MCF 10A (cell line): ENCODE data around the gene PSD2. TPM values are rescaled to one million over a fixed set of nuclear protein-coding genes. Genes with fewer than 3 reads are reported as not detected.
A peak's percentile ranks its signal among the peaks of the same experiment; 100 is the strongest.

ENCODE experiments used
- BruUV-seq: library from RNA; stranded (reverse); fragments of 400-500 nt; replicated peaks from 2 replicates; lab custom pipeline; 2021; lab: Mats Ljungman, UMichigan
- CTCF ChIA-PET: fragments of 300-600 bp; sonication (Branson Sonifier 250); formaldehyde crosslinking; extraction: SDS; loops from one replicate; lab custom pipeline; 2021; ENCODE audit warnings: antibody characterized with exemption, inconsistent platforms; lab: Yijun Ruan, JAX
- POLR2A ChIA-PET: fragments of 300-600, 350-650 bp; sonication (Branson Sonifier 250); formaldehyde crosslinking; extraction: SDS; loops from one replicate; lab custom pipeline; 2020; ENCODE audit warnings: antibody characterized with exemption, inconsistent platforms; lab: Yijun Ruan, JAX
- DNase-seq: peaks from one replicate; pipeline ENCODE4 v3.0.0-alpha.2; 2018; ENCODE audit not compliant: unreplicated experiment
- H3K27ac Mint-ChIP-seq: one replicate; pipeline ENCODE4 v1.8.0; 2022; ENCODE audit warnings: mild to moderate bottlenecking, low read depth, mixed read lengths; ENCODE audit not compliant: unreplicated experiment
- H3K27me3 Mint-ChIP-seq: one replicate; pipeline ENCODE4 v1.8.0; 2022; ENCODE audit warnings: mixed read lengths; ENCODE audit not compliant: insufficient read depth, unreplicated experiment
- H3K36me3 Mint-ChIP-seq: one replicate; pipeline ENCODE4 v1.8.0; 2022; ENCODE audit warnings: mild to moderate bottlenecking, moderate library complexity, mixed read lengths; ENCODE audit not compliant: insufficient read depth, unreplicated experiment
- H3K4me1 Mint-ChIP-seq: one replicate; pipeline ENCODE4 v1.8.0; 2022; ENCODE audit warnings: mixed read lengths; ENCODE audit not compliant: insufficient read depth, unreplicated experiment
- H3K4me3 Mint-ChIP-seq: one replicate; pipeline ENCODE4 v1.8.0; 2022; ENCODE audit warnings: mild to moderate bottlenecking, moderate library complexity, mixed read lengths; ENCODE audit not compliant: unreplicated experiment
- H3K9me3 Mint-ChIP-seq: one replicate; pipeline ENCODE4 v1.8.0; 2022; ENCODE audit warnings: mixed read lengths; ENCODE audit not compliant: unreplicated experiment
- intact Hi-C: fragments of 100-400 bp; cut with micrococcal nuclease; formaldehyde crosslinking; loops from 2 replicates; pipeline ENCODE4 v1.14.1; 2022
- total RNA-seq: library from RNA; stranded (reverse); gene quantifications from 2 replicates; pipeline ENCODE4 v1.2.3, GENCODE V29; 2022
- TF ChIP-seq, protein P1 (sequence below): fragments of 200-600 bp; IDR thresholded peaks from one replicate; pipeline ENCODE4 v1.8.0; 2022; ENCODE audit warnings: antibody characterized with exemption, mild to moderate bottlenecking; ENCODE audit not compliant: unreplicated experiment

Gene PSD2
- total RNA-seq, 1 experiment from 2014 or later: not detected

- intact Hi-C loops: no loop called here
- no peak overlapping the region for H3K4me3 Mint-ChIP-seq
- CTCF ChIA-PET: interaction anchor here (0.6 to 15.0 kb wide), 6 partner anchors 13 to 169 kb away, joined by 3 to 292 read pairs (median 4); no protein-coding TSS in a partner anchor
- H3K9me3 Mint-ChIP-seq: no peaks in the 10 kb centered on the region
- peaks cover 22% of the 10 kb centered on the region for H3K27me3 Mint-ChIP-seq
- H3K27ac Mint-ChIP-seq: no peak overlapping the region
- TF ChIP-seq, protein P1, sequence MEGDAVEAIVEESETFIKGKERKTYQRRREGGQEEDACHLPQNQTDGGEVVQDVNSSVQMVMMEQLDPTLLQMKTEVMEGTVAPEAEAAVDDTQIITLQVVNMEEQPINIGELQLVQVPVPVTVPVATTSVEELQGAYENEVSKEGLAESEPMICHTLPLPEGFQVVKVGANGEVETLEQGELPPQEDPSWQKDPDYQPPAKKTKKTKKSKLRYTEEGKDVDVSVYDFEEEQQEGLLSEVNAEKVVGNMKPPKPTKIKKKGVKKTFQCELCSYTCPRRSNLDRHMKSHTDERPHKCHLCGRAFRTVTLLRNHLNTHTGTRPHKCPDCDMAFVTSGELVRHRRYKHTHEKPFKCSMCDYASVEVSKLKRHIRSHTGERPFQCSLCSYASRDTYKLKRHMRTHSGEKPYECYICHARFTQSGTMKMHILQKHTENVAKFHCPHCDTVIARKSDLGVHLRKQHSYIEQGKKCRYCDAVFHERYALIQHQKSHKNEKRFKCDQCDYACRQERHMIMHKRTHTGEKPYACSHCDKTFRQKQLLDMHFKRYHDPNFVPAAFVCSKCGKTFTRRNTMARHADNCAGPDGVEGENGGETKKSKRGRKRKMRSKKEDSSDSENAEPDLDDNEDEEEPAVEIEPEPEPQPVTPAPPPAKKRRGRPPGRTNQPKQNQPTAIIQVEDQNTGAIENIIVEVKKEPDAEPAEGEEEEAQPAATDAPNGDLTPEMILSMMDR: no peak
- H3K4me1 Mint-ChIP-seq: no peaks in the 10 kb centered on the region
- POLR2A ChIA-PET: no interaction called here
- H3K36me3 Mint-ChIP-seq: no peaks in the 10 kb centered on the region
- DNase-seq: no peak
- no TSS peak for BruUV-seq
Observed at GRCh38 chr5:139869042-139869790, 73.6 kb downstream of the PSD2 start.

DNA sequence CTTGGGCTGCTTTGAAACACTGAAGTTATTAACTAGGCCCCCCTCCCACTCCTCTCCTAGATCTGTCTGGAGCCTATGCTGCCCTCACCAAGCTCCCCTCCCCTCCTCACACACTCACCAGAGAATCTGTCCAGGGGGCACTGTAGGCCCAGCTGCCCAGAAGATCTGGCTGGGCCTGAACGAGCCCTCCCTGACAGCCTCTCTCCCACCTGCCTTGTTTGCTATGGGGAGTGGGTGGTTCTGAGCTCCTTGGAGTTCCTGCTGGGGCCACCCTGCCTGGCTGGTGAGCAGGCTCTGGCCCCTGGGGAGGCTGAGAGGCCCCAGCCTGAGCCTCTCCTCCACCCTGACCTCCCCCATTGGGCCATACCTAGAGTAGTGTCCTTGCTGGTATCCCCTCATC, 75.1 kb downstream of the PSD2 start:
- no peak overlapping the region for H3K27ac Mint-ChIP-seq
- intact Hi-C loops: no loop called here
- H3K4me1 Mint-ChIP-seq: no peaks in the 10 kb centered on the region
- H3K9me3 Mint-ChIP-seq: no peaks in the 10 kb centered on the region
- no peaks in the 10 kb centered on the region for H3K36me3 Mint-ChIP-seq
- BruUV-seq: no TSS peak
- H3K4me3 Mint-ChIP-seq: no peak overlapping the region
- TF ChIP-seq, protein P1: no peak
- ChIA-PET CTCF (interaction anchor here (0.7 to 15.0 kb wide), 4 partner anchors 25 to 131 kb away, joined by 3 to 292 read pairs (median 144); no protein-coding TSS in a partner anchor), POLR2A (no interaction called here)
- DNase-seq: no peak
- H3K27me3 Mint-ChIP-seq: peaks cover 16% of the 10 kb centered on the region

DNA sequence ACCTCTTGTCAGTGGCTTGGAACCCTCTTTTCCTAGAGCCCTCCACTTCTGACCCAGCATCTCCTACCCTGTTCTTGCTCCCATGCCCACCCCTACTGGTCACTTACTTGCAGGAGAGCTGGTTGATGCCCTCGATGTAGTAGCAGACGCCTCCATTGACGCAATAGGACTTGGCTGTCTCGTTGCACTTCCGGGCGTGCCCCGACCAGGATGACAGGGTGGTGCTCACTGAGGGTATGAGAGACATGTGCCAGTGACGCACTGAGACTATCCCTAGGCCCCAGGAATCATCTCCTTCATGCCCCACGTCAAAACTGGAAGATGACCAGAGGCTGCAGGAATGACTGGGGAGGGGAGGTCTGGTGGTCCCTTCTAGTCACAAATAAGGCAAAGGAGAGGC, 76.0 kb downstream of the PSD2 start:
- POLR2A ChIA-PET: interaction anchor here (1.2 kb wide), 1 partner anchor 18 kb away, joined by 4 read pairs; no protein-coding TSS in a partner anchor
- no peak overlapping the region for H3K4me3 Mint-ChIP-seq
- H3K9me3 Mint-ChIP-seq: no peaks in the 10 kb centered on the region
- DNase-seq: peak; percentile 67
- H3K27ac Mint-ChIP-seq: no peak overlapping the region
- TF ChIP-seq, protein P1: no peak
- H3K27me3 Mint-ChIP-seq: peaks cover 7% of the 10 kb centered on the region
- no peaks in the 10 kb centered on the region for H3K36me3 Mint-ChIP-seq
- CTCF ChIA-PET: interaction anchor here (0.6 to 15.0 kb wide), 8 partner anchors 8 to 178 kb away, joined by 3 to 286 read pairs (median 4); no protein-coding TSS in a partner anchor
- BruUV-seq: no TSS peak
- H3K4me1 Mint-ChIP-seq: no peaks in the 10 kb centered on the region
- intact Hi-C loops: no loop called here

DNA sequence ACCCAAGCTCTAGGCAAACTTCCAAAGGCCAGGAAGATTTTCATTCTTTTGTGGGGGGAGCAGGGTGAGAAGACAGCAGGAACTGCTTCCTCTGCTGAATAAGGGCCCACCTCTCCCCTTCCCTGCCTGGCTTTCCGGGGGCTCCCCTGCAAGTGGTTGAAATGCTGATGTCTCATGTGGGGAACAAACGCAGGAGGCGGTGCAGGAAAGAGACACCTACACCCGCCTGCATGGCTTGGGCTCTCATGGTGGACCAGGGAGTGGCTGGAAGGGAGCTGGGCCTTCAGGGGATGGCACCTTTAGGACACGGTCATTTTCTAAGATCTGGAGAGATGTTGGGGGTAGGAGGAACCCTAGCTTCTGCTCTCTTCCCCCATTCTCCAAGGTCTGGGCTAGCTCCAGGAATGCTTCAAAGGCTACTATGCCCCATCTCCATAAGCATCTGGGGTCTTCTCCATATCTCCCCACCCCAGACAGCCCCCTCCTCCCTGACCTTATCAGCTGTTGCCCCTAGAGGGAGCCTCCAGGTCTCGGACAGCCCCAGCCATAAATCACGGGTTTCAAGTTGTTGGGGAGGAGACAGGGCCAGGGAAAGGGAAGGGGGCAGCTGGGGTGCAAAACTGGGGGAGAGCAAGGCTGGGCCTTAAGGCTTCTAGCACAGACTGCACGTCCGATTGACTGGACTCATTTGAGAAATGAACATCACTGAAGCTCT, 76.6 kb downstream of the PSD2 start:
- H3K27ac Mint-ChIP-seq: no peak overlapping the region
- no peak overlapping the region for H3K4me3 Mint-ChIP-seq
- intact Hi-C loops: no loop called here
- ChIA-PET POLR2A (interaction anchor here (0.5 to 1.2 kb wide), 2 partner anchors 18 to 244 kb away, joined by 3 to 4 read pairs; no protein-coding TSS in a partner anchor), CTCF (interaction anchor here (0.8 to 15.0 kb wide), 9 partner anchors 9 to 178 kb away, joined by 3 to 286 read pairs (median 4); no protein-coding TSS in a partner anchor)
- no TSS peak for BruUV-seq
- H3K36me3 Mint-ChIP-seq: no peaks in the 10 kb centered on the region
- peaks cover 4% of the 10 kb centered on the region for H3K4me1 Mint-ChIP-seq
- TF ChIP-seq, protein P1: no peak
- H3K27me3 Mint-ChIP-seq: peaks cover 1% of the 10 kb centered on the region
- DNase-seq: no peak
- H3K9me3 Mint-ChIP-seq: no peaks in the 10 kb centered on the region
